ENCODE results near the gene IDH1.

The IDH1 gene

GRCh38 chr2:208254871-208255556, at the start of gene IDH1:
TSS of gene IDH1 (minus strand) at chr2:208255071. CDS start at chr2:208251551, 3,520 bp downstream.
- DNase-seq (ENCODE audit: low read depth), result peak; percentile 95
- H3K4me3 ChIP-seq (replicated peaks; ENCODE audit: low read depth, low read length), result peak within 1 kb of the TSS; percentile 84
- peak; percentile 44 for TF ChIP-seq CTCF (IDR thresholded peaks at IDR 0.05; ENCODE audit: low read length, missing control alignments)

- TF ChIP-seq CTCF (IDR thresholded peaks at IDR 0.05; ENCODE audit: low read length, missing control alignments), result no peak
- DNase-seq (ENCODE audit: low read depth), result no peak
- no peak overlapping the region for H3K4me3 ChIP-seq (replicated peaks; ENCODE audit: low read depth, low read length)
Measured at GRCh38 chr2:208304157-208304556, 49.3 kb upstream of the IDH1 start.

GRCh38 chr2:208300847-208301618, 46.2 kb upstream of the IDH1 start:
- no peak for DNase-seq (ENCODE audit: low read depth)
- no peak for TF ChIP-seq CTCF (IDR thresholded peaks at IDR 0.05; ENCODE audit: low read length, missing control alignments)
- H3K4me3 ChIP-seq (replicated peaks; ENCODE audit: low read depth, low read length), result no peak overlapping the region

- TF ChIP-seq CTCF (IDR thresholded peaks at IDR 0.05; ENCODE audit: low read length, missing control alignments), result no peak
- no peak for DNase-seq (ENCODE audit: low read depth)
- H3K4me3 ChIP-seq (replicated peaks; ENCODE audit: low read depth, low read length), result no peak overlapping the region
Measured at GRCh38 chr2:208297961-208298360, 43.1 kb upstream of the IDH1 start.

- no peak for DNase-seq (ENCODE audit: low read depth)
- H3K4me3 ChIP-seq (replicated peaks; ENCODE audit: low read depth, low read length), result no peak overlapping the region
- TF ChIP-seq CTCF (IDR thresholded peaks at IDR 0.05; ENCODE audit: low read length, missing control alignments), result no peak
Measured at GRCh38 chr2:208296610-208297009, 41.7 kb upstream of the IDH1 start.

GRCh38 chr2:208295834-208296233, 41.0 kb upstream of the IDH1 start:
- DNase-seq (ENCODE audit: low read depth), result no peak
- no peak overlapping the region for H3K4me3 ChIP-seq (replicated peaks; ENCODE audit: low read depth, low read length)
- no peak for TF ChIP-seq CTCF (IDR thresholded peaks at IDR 0.05; ENCODE audit: low read length, missing control alignments)

All from fibroblast of pulmonary artery (primary cell).